Hematopoietic multipotent progenitor cell treated with erythropoietin and hydrocortisone succinate and interleukin-3 and kit ligand, for 8 days (in vitro differentiated cells): ENCODE results near the gene RASL11A.
"Not testable (repeated sequence)": the region's sequence is repeated elsewhere in the genome, so short reads cannot be mapped to it uniquely, and the experiment has no call there.

ENCODE experiments used
- DNase-seq: peaks from one replicate; pipeline ENCODE4 v3.0.0-alpha.2; 2015

RASL11A gene

DNA sequence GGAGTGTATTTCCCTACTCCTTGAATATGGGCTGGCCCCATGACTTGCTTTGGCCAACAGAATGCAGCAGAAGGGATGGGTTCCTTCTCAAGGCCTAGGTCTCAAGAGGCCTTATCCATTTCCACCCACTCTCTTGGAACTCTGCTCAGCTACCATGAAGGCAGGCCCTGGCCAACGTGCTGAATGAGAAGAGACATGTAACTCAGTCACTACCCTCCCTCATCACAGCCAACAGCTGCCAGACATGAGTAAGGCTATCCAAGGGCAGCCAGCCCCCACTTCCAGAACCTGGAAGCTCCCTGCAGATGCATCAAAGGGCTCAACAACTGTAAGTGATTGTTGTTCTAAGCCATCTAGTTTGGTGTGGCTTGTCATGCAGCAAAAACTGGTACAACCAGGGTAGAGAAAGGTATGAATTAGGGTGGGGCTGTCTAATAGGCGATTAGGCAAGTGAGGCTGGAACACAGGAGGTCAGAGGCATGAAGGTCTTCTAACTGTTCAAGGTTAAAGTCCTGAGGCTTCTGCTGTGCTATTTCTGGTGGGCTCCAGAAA, 1.4 kb upstream of the RASL11A start:
- no peak for DNase-seq

DNA sequence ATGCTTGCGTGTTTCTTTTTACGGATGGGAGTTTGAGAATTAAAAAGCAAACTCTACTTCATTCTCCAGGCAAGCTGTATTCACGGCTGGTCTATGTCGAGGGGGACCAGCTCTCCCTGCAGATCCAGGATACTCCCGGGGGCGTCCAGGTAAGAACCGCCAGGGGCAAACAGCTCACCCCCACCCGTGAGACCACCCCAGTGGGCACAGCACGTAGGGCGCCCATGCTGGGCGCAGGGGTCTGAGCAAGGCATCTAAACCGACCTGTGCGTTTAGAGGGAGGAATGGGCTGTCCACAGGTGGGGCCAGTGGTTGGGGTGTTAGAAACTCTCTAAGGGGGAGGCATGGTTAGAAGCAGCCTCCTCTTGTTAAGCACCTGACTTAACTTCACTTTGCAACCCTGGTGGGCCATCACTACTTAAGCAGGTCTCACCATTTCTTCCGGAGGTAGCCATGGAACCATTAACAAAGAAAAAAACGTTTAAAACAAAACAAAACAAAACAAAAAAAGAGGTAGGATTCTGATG, 1.0 kb downstream of the RASL11A start:
- DNase-seq = no peak

DNA sequence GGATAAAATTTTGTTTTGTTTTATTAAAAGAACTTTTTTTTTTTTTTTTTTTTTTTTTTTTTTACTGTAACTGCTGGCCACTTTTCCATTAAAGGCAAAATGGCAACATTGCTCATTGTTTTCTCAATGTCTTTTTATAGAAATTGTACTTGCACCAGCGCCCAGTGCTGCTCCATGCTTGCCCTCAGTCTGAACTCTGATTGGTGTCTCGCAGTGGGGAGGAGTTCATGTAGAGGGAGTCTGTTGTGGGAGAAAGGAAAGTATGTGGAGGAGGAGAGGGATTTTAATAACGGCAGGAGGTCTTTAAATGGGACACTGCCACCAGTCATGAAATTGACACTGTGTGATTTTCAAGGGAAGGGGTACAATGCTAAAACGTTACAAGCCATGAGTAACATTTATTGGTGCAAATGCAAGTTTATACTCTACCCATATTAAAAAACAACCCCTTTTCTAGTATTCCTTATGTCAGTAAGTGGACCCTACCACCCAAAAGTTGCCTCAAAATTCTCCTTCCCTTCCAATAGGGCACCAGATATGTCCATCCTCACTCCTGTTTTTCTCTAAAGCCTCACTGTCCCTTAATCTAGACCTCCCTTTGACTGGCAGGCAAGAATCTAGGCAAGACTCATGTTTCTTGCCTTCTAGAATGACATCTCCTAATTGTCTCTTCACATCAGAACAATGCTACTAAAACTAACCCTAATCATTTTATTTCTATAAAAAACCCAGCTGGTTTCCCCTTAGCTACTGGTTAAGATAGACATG, 3.2 kb downstream of the RASL11A start:
- DNase-seq = no peak

DNA sequence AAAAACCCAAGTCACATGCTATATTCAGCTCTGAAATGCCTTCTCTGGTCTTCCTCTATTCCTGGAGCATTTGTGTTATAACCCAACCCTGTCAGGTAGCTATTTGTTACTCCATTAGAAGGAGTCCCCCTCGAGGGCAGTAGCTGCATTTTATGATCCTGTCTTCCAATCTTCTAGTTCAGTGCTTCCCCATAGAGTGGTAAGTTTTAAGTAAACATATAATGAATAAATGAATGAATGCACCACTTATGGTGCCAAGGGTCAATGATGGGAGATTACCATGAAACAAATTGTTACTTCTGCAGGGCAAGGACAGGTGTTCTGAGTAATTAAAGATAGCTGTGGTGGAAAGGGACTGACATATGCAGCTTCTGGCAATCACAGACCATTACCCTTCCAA, 4.0 kb downstream of the RASL11A start:
- no peak for DNase-seq

DNA sequence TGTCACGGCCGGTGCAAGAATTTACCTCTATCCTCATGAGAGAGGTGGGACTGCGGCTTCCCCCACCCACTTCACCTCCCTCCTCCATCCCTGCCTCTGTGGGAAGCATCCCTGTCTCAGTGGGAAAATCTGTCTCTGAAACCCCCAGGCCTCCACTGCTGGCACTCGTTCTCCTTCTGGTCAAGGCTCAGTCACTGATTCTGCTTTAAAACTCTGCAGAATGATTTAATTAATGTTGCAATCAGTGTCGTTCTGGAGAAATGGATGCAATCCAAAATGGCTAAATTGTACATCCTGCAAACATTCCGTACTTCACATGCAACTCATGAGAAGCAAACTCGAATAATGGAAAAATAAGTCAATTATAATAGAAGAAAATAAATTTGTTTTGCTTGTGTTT, 5.6 kb downstream of the RASL11A start:
- DNase-seq = no peak

DNA sequence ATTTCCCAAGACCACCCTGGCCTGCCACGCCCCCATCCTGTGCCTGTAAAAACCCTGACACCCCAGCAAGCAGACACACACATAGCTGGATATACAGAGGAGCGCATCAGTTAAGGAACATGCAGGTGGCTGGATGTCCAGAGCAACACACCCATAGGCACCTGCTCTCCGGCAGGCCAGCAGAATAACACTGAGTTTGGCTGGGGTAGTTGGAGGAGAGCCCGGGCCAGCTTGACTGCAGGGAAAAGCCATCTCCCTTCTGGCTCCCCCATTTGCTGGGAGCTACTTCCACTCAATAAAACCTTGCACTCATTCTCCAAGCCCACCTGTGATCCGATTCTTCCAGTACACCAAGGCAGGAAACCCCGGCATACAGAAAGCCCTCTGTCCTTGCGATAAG, 8.9 kb downstream of the RASL11A start:
- no peak for DNase-seq

DNA sequence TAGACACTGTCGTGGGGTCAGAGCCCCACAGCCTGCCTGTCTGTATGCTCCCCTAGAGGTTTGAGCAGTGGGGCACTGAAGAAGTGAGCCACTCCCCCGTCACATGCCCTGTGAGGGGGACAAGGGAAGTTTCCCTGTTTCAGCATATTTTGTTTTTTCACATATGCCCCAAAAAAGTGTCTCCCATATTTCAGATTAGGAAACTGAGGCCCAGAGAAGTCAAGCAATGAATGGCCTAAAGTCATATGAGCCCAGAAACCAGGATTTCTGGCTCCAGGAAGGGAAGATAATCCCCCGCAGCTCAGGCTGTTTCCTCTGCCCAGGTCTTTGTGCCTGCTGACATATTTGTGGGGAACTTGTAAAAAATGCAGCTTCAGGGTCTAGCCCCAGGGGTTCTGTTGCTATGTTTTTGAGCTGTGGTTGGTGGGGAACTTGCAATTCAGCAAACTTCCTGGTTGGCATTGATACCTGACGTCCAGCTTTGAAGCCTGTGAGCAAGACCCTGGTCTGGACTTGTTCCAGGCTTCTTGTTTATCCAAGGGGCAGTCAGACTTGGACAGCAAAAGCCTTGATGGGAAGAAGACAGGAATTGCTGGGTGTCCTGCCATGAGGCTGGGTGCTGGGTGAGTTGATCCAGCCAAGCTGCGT, 9.5 kb downstream of the RASL11A start:
- DNase-seq = no peak

DNA sequence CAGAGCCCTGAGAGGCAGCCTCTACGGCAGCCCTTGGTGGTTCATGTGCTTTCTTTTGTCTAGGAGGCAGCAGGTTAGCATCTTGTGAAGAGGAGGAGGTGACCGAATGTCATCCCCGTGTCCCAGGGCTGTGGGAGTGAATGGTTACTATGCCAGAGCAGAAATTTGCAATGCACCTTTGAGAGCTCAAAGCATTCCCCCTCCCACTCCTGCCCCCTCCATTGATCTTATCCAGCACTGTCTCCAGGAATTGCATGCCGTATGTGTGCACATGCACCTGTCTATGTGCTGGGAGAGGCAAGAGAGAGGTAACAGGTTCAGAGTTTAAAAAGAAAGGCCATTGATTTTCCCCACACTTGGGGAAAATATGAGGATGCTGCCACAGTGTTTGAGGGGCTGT, 10.2 kb downstream of the RASL11A start:
- no peak for DNase-seq

DNA sequence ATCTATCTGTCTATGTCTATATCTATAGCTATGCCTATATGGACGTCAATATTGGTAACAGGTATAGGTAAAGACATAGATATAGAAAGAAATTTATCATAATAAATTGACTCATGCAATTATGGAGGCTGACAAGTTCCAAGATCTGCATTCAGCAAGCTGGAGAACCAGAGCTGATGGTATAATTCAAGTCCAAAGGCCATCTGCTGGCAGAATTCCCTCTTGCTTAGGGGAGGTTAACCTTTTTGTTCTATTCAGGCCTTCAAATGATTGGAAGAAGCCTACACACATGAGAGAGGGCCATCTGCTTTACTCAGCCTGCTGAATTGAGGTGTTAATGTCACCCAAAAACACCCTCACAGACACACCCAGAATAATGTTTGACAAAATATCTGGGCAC, 10.8 kb downstream of the RASL11A start:
- DNase-seq = no peak

DNA sequence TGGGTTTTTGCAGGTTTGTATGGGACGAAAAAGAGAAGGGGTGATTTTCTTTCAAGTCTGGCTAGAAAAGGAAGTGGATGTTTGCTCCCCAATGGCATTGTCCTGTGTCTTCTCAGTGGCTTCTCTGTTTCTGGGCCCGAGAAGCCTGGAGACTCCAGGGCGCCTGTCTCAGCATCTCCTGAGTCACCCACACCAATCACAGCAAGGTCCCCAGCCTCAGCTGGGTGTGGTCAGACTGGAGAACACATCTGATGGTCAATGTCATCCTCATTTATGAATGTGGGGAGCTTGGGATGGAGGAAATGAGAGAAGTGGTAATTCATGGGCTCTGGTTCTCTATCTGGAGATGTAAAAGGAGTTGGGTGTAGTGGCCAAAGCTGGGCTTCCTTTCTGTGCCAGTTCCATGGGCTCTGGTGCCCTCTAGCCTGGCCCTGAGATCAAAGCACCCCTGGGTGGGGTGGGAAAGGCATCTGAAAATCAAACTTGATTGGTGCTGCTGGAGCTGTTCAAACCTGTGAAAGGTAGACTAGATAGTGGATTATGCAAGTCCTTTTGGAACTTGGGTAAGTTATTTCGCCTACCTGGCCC, 13.4 kb downstream of the RASL11A start:
- DNase-seq = peak; percentile 60

DNA sequence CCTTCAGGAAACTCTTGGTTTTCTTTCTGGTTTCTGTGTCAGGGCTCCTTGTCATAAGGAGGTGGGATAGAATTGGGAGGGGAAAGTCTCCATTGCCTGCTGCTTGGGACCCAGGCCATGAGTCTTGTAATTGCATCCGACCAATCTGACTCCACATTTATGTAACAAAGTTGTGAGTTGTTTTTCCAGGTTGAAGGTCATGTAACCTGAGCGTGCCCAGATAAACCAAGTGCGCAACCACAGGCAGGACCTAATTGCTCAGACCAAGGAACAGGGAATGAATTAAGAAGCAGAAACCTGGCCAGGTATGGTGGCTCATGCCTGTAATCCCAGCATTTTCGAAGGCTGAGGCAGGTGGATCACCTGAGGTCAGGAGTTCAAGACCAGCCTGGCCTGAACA, 17.8 kb downstream of the RASL11A start:
- DNase-seq = no peak

DNA sequence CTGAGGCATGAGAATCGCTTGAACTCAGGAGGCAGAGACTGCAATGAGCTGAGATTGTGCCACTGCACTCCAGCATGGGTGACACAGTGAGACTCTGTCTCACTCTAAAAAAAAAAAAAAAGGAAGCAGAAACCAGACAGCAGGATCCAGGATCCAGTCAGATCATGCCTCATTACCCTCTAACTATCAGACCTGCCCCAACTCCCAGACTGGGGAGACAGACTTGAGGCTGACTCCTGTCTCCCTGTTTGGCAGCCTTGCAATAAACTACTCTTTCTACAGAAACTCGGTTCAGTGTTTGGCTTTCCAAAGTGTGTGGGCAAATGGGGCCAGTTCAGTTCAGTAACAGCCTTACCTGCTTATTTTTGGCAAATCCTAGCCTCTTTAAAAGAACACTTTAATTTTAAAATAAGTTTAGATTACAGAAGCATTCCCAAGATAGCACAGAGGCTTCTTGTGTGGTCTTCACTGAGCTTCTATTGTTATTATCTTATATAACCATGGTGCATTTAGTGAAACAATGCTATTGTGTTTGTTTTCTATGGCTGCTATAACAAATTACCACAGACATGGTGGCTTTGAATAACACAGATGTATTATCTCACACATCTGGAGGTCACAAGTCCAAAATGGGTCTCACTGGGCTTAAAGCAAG, 18.5 kb downstream of the RASL11A start:
- DNase-seq = no peak

DNA sequence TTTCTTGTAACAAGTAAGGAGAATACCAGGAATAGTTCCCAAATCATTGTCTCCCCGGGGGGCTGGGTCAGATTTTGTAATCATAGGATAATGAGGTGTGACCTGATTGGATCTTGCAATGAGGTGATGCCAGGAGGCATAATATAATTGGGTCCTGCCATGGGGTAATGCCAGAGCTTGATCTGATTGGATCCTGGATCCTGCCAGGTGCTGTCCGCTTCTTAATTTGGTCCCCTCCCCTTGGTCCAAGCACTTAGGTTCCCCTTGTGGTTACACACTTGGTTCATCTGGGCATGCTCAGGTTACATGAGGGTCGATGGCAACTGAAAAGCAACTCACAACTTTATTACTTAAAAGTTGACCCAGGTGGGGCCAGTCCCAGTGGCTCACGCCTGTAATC, 20.1 kb downstream of the RASL11A start:
- no peak for DNase-seq

DNA sequence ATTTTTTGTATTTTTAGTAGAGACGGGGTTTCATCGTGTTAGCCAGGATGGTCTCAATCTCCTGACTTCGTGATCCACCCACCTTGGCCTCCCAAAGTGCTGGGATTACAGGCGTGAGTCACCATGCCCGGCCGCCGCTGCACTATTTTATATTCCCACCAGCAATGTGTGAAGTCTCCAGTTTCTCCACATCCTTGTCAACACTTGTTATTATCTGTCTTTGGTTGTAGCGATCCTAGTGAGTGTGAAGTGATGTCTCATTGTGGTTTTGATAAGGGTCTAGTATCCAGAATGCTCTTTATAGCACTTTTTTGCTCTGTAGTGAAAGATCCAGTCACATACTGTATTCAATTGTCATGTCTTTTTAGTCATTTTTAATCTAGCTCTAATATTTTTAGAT, 21.3 kb downstream of the RASL11A start:
- DNase-seq = peak; percentile 25

DNA sequence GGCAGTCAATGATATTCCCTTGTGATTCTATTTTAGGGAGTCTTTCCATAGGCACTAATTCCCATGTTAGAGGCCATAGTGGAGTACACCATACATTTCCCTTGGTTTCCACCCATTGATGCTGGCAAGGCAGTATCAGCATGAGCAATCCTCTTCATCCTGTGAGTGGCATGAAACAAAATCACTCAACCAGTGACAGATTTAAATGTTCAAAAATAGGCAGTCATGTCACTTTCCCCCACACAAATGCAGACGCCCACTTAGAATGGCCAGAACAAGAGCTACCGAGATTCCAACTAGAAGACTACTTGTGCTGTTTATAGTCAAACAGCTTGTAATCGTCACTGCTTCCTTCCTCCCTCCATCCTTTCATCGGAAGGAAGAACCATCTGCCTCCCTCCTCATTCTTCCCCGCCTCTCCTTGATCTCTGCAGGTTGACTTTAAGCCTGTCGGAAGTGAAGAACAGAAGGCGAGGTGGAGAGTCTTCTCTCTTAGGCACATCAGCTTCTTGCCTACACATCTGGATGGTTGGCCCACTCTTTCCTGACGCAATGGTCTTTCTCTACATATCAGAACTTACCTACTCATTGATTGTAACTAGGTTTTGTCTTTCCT, 22.6 kb downstream of the RASL11A start:
- DNase-seq = no peak

DNA sequence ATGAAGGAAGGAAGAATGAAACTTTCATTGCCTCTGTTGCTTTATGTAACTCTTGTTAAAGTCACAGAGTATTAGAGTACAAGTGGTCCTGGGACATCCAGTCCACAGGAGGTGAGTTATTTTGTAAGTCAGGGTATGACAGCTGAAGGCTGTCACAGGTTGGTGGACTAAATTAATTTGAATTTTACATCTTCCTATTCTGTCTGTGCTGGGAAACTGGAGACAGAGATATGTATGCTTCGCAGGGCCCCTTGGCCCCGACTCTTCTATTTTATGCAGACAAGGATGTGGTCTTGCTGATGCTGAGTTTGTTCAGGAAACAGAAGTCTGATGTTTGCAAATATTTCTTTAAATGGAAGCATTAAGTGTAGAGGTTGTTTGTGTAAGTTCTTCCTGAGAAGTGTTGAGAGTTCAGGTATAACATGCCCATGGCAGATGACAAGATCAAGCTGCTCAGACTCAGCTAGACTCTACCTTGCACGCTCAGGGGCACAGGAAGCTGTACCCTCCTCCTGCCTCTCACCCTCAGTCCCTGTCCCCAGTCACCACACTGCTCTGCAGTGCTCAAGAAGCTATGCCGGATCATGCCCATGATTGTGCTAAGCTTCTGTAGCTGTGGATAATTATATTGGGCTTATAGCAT, 23.4 kb downstream of the RASL11A start:
- no peak for DNase-seq

DNA sequence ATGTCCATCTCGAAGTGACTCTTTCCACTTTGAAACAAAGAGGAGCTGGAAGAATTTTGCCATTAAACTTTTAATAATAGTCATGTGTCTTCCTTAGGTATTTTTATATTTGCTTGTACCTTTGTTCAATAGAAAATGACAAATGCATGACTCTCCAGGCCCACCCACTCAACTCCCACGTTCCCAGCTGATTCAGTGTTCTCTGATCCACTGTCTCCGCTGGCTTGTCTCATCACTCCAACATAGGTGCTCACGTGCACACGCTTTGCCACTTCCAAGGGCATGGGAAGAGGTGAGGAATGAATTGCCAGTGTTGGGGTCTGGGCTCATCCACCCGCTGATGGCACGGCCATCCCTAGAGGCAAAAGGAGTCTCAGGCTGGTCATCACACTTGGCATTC, 24.5 kb downstream of the RASL11A start:
- DNase-seq = no peak

DNA sequence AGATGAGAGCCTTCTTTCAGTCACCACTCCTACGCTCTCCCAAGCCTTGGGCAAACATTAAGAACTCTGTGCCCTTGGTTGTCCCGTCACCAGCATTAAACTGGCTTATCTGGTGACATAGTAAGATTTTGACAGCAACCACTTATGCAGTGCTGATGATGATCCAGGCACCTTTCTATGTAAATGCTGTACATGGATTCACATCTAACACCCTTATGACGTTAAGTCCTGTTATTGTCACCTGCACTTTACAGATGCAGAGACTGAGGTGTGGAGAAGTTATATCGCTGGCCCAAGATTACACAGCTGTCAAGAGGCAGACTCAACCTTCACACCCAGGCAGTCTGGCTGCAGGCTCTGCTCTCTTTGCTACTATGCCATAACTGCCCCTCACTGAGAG, 25.0 kb downstream of the RASL11A start:
- DNase-seq = no peak

DNA sequence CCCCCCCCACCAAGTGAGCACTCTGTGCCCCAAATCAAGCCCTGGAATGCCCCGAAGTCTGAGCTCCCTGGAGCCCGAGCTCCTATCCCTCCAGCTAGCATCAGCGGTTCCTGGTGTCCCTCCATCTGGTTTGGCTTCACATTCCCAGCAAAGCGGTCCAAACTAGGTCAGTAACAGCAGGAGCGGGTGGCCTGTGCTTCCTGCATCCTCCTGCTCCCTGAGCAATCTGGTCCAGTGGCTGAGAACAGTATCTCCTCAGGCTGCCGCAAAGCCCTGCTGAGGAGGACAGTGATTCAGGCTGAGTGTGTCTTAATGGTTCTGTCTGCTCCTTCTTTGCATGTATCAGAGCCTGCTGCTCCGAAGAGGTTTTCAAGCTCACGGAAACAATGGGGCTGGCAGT, 25.9 kb downstream of the RASL11A start:
- DNase-seq = no peak

DNA sequence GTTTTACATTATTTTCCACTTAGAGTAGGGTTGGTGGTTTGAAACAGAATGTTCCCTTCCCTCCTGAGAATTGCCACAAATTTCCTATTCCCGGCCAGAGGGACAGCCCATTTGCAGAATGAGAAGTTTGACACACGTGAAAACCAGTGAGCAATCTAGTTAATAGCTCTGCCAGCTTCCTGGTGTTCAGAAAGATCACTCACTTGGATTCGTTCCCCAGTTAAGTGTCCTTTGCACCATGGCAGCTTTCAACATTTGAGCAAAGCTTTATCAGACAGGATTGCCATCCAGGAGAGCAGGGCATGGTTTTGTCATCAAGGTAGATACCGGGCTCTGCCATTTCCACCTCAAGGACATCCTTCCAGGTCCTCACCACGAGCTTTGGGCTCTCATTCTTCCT, 28.2 kb downstream of the RASL11A start:
- DNase-seq = no peak

DNA sequence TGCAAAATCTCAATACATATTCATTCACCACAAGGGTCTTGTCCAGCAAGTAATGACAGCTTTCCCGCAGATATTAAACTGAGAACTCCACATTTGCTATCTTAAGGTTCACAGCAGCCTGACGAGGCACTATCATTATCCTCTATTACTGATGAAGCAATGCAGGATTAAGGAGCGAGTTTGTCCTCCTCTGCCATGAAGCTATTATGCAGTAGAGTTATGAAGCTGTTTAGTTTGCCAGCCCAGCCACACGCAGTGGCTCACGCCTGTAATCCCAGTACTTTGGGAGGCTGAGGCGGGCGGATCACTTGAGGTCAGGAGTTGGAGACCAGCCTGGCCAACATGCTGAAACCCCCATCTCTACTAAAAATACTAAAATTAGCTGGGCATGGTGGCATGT, 29.8 kb downstream of the RASL11A start:
- not testable (repeated sequence) for DNase-seq

DNA sequence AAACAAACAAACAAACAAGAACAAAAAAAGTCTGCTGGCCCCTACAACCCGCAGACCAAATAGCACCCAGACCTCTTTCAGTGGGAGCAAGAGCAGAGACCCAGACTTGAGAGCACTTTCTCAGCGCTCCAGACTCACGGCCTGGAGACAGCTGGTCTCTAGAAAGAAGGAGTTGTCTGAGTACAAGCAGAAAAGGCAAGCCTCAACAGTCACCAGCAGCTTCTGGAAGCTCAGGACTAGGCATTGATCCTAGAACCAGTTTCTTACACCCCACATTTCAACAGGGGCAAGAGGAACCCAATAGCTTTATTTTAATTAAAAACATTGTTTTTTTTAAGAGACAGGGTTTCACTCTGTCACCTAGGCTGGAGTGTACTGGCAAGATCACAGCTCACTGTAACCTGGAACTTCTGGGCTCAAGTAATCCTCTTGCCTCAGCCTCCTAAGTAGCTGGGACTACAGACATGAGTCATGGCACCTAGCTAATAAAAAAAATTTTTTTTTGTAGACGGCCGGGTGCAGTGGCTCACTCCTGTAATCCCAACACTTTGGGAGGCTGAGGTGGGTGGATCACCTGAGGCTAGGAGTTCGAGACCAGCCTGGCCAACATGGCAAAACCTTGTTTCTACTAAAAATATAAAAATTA, 30.4 kb downstream of the RASL11A start:
- no peak for DNase-seq
